HEK293 (cell line): ENCODE results near the gene PIP4K2A.
A peak's percentile ranks its signal among the peaks of the same experiment; 100 is the strongest.

ENCODE experiments used
- CTCF ChIA-PET: fragments of 350-600 bp; formaldehyde crosslinking; extraction: SDS; loops from one replicate; lab custom pipeline; 2021; ENCODE audit warnings: antibody characterized with exemption; lab: Yijun Ruan, JAX
- POLR2A ChIA-PET: fragments of 300-600 bp; formaldehyde crosslinking; extraction: SDS; loops from one replicate; lab custom pipeline; 2020; ENCODE audit warnings: antibody characterized with exemption, inconsistent platforms; lab: Yijun Ruan, JAX
- H3K27ac ChIP-seq: fragments of 200-500 bp; sonication (Bioruptor generic); 2 replicates; pipeline ENCODE4 v1.5.1; 2014; ENCODE audit warnings: low read depth, low read length, control low read depth, inconsistent platforms; ENCODE audit errors: extremely low read depth
- H3K36me3 ChIP-seq, 2 experiments: fragments of 200-500 bp in 1 of 2; sonication (Bioruptor generic) in 1 of 2; 1 replicate in 1 of 2; 2 replicates in 1 of 2; pipeline ENCODE4 v1.5.1; 2014 to 2017; ENCODE audit warnings: inconsistent platforms in 2 of 2, low read length in 2 of 2; ENCODE audit not compliant: control insufficient read depth in 2 of 2, insufficient read depth in 1 of 2
- H3K4me1 ChIP-seq: fragments of 200-500 bp; sonication (Bioruptor generic); 2 replicates; pipeline ENCODE4 v1.5.1; 2014; ENCODE audit warnings: mild to moderate bottlenecking, low read length, inconsistent platforms; ENCODE audit not compliant: control insufficient read depth, insufficient read depth
- H3K4me3 ChIP-seq: 2 replicates; pipeline ENCODE4 v1.5.1; 2011; ENCODE audit warnings: low read depth, mild to moderate bottlenecking, control low read depth, low read length, moderate library complexity
- H3K9me3 ChIP-seq: fragments of 200-500 bp; sonication (Bioruptor generic); 2 replicates; pipeline ENCODE4 v1.5.1; 2014; ENCODE audit warnings: low read depth, low read length, inconsistent platforms; ENCODE audit not compliant: control insufficient read depth, insufficient read depth
- GLI2 ChIP-seq: fragments of 450-650 bp; formaldehyde crosslinking; IDR thresholded peaks from 2 replicates; pipeline ENCODE4; 2017; ENCODE audit warnings: missing biosample characterization, missing genetic modification characterization, low read depth, borderline replicate concordance
- KLF17 ChIP-seq: fragments of 450-650 bp; formaldehyde crosslinking; IDR thresholded peaks from 2 replicates; pipeline ENCODE4 v1.5.1; 2016; ENCODE audit warnings: missing biosample characterization, missing genetic modification characterization
- PRDM10 ChIP-seq: fragments of 450-650 bp; formaldehyde crosslinking; IDR thresholded peaks from 2 replicates; pipeline ENCODE4 v1.5.1; 2016; ENCODE audit warnings: missing biosample characterization, missing genetic modification characterization
- PRDM2 ChIP-seq: fragments of 450-650 bp; formaldehyde crosslinking; IDR thresholded peaks from 2 replicates; pipeline ENCODE4 v1.5.1; 2016; ENCODE audit warnings: missing biosample characterization, missing genetic modification characterization, borderline replicate concordance
- SETDB1 ChIP-seq: IDR thresholded peaks from one replicate; pipeline ENCODE4 v1.6.1; 2017; ENCODE audit warnings: mild to moderate bottlenecking, low read length, moderate library complexity, mixed read lengths; ENCODE audit not compliant: insufficient read length
- SP2 ChIP-seq: fragments of 450-650 bp; formaldehyde crosslinking; IDR thresholded peaks from 2 replicates; pipeline ENCODE4 v1.5.1; 2016; ENCODE audit warnings: missing biosample characterization, missing genetic modification characterization
- SP3 ChIP-seq: fragments of 450-650 bp; formaldehyde crosslinking; IDR thresholded peaks from 2 replicates; pipeline ENCODE4 v1.5.1; 2016; ENCODE audit warnings: missing biosample characterization, missing genetic modification characterization
- ZBTB26 ChIP-seq: fragments of 450-650 bp; formaldehyde crosslinking; optimal IDR thresholded peaks from 2 replicates; pipeline ENCODE3; 2016; ENCODE audit warnings: missing biosample characterization, mild to moderate bottlenecking, missing genetic modification characterization
- ZNF132 ChIP-seq: fragments of 450-650 bp; formaldehyde crosslinking; IDR thresholded peaks from 2 replicates; pipeline ENCODE4 v1.5.1; 2017; ENCODE audit warnings: missing biosample characterization, missing genetic modification characterization, borderline replicate concordance
- ZNF311 ChIP-seq: fragments of 450-650 bp; formaldehyde crosslinking; IDR thresholded peaks from 2 replicates; pipeline ENCODE4 v1.5.1; 2017; ENCODE audit warnings: missing biosample characterization, missing genetic modification characterization, borderline replicate concordance
- ZNF341 ChIP-seq: fragments of 450-650 bp; formaldehyde crosslinking; IDR thresholded peaks from 2 replicates; pipeline ENCODE4; 2016; ENCODE audit warnings: low read depth, missing biosample characterization, missing genetic modification characterization
- ZNF350 ChIP-seq: fragments of 450-650 bp; formaldehyde crosslinking; IDR thresholded peaks from 2 replicates; pipeline ENCODE4 v1.5.0; 2017; ENCODE audit warnings: missing biosample characterization, mild to moderate bottlenecking, missing genetic modification characterization
- ZNF391 ChIP-seq: fragments of 450-650 bp; formaldehyde crosslinking; IDR thresholded peaks from 2 replicates; pipeline ENCODE4 v1.5.1; 2016; ENCODE audit warnings: low read depth, missing biosample characterization, missing genetic modification characterization, borderline replicate concordance
- ZNF514 ChIP-seq: fragments of 450-650 bp; formaldehyde crosslinking; IDR thresholded peaks from 2 replicates; pipeline ENCODE4 v1.5.1; 2016; ENCODE audit warnings: missing biosample characterization, missing genetic modification characterization
- ZNF521 ChIP-seq: fragments of 450-650 bp; formaldehyde crosslinking; IDR thresholded peaks from 2 replicates; pipeline ENCODE4 v1.5.1; 2017; ENCODE audit warnings: missing biosample characterization, mild to moderate bottlenecking, missing genetic modification characterization
- ZNF549 ChIP-seq: fragments of 450-650 bp; IDR thresholded peaks from 2 replicates; pipeline ENCODE4 v1.5.1; 2018; ENCODE audit warnings: missing biosample characterization, missing genetic modification characterization, mild to moderate bottlenecking, inconsistent platforms, moderate library complexity
- ZNF555 ChIP-seq: fragments of 450-650 bp; formaldehyde crosslinking; conservative IDR thresholded peaks from 2 replicates; pipeline ENCODE4 v1.5.1; 2017; ENCODE audit warnings: missing biosample characterization, mild to moderate bottlenecking, missing genetic modification characterization, inconsistent platforms
- ZSCAN18 ChIP-seq: fragments of 450-650 bp; formaldehyde crosslinking; IDR thresholded peaks from 2 replicates; pipeline ENCODE4 v1.5.1; 2016; ENCODE audit warnings: missing biosample characterization, missing genetic modification characterization

The PIP4K2A gene

GRCh38 chr10:22722626-22723169, 8.3 kb upstream of the PIP4K2A start (continued):
- TF ChIP-seq ZNF521 (tag by site-specific recombination) (no peak), GLI2 (tag by site-specific recombination) (no peak), PRDM2 (no peak)

- H3K9me3 ChIP-seq = no peaks in the 10 kb centered on the region
- TF ChIP-seq SP2 (tag by site-specific recombination) (no peak), ZNF341 (0 out of 2 replicates have a peak, but pooled peaks have one; percentile 9)
- H3K27ac ChIP-seq = no peak overlapping the region
- ChIA-PET CTCF (interaction anchor here (0.6 kb wide), 1 partner anchor 115 kb away, joined by 3 read pairs; no protein-coding TSS in a partner anchor), POLR2A (no interaction called here)
- no peaks in the 10 kb centered on the region for H3K4me1 ChIP-seq
- H3K4me3 ChIP-seq = no peak overlapping the region
- H3K36me3 ChIP-seq = no peaks in the 10 kb centered on the region
Measured at GRCh38 chr10:22720667-22721066, 6.3 kb upstream of the PIP4K2A start.

- no peak overlapping the region for H3K4me3 ChIP-seq
- H3K36me3 ChIP-seq = no peaks in the 10 kb centered on the region
- ChIA-PET CTCF (no interaction called here), POLR2A (no interaction called here)
- H3K4me1 ChIP-seq = no peaks in the 10 kb centered on the region
- H3K27ac ChIP-seq = no peak overlapping the region
- H3K9me3 ChIP-seq = no peaks in the 10 kb centered on the region
- TF ChIP-seq SETDB1 = no peak
- peak; percentile 27; the same call in 1 of the 2 replicates for TF ChIP-seq SP3 (tag by site-specific recombination)
- TF ChIP-seq ZNF514 (tag by site-specific recombination) = peak; percentile 74; the same call in 1 of the 2 replicates
- TF ChIP-seq ZNF555 = peak; percentile 89
- TF ChIP-seq ZNF549 (tag by site-specific recombination) = no peak
- TF ChIP-seq ZNF311 = no peak
- no peak for TF ChIP-seq ZNF350 (tag by site-specific recombination)
- no peak for TF ChIP-seq ZNF132 (tag by site-specific recombination)
- TF ChIP-seq PRDM10 = no peak
- TF ChIP-seq ZBTB26 (tag by site-specific recombination) = no peak
- no peak for TF ChIP-seq KLF17 (tag by site-specific recombination)
- no peak for TF ChIP-seq ZSCAN18 (tag by site-specific recombination)
- no peak for TF ChIP-seq ZNF391 (tag by site-specific recombination)
Measured at GRCh38 chr10:22719406-22720042, 5.1 kb upstream of the PIP4K2A start.
